Caco-2 (cell line): ENCODE measurements around the gene CEP131. TPM values are rescaled to one million over a fixed set of nuclear protein-coding genes. Genes with fewer than 3 reads are reported as not detected.

ENCODE experiments used
- BruUV-seq: library from RNA; stranded (reverse); fragments of 400-500 nt; replicated peaks from 2 replicates; lab custom pipeline; 2021; lab: Mats Ljungman, UMichigan
- CTCF ChIA-PET: fragments of 300-600 bp; sonication (Branson Sonifier 250); formaldehyde crosslinking; loops from one replicate; lab custom pipeline; 2022; ENCODE audit warnings: antibody characterized with exemption; lab: Charles Lee
- POLR2A ChIA-PET: fragments of 300-600 bp; sonication (Branson Sonifier 250); formaldehyde crosslinking; loops from one replicate; lab custom pipeline; 2022; ENCODE audit warnings: antibody characterized with exemption; lab: Charles Lee
- DNase-seq, 2 experiments: peaks; one replicate each; pipeline versions ENCODE4 v3.0.0 to v3.0.0-alpha.2; 2020 to 2022
- H3K27me3 ChIP-seq: replicated peaks from 2 replicates; pipeline ENCODE4 v1.6.0; 2011; ENCODE audit warnings: low read length; ENCODE audit not compliant: control insufficient read depth, insufficient read depth
- H3K36me3 ChIP-seq: 2 replicates; pipeline ENCODE4 v1.5.1; 2011; ENCODE audit warnings: low read length; ENCODE audit not compliant: control insufficient read depth, insufficient read depth
- H3K4me1 ChIP-seq: fragments of 250-450 bp; sonication (Bioruptor Pico); 2 replicates; pipeline ENCODE4 v1.5.1; 2020; ENCODE audit warnings: mild to moderate bottlenecking
- H3K4me3 ChIP-seq: 2 replicates; pipeline ENCODE4 v1.5.1; 2011; ENCODE audit warnings: low read depth, mild to moderate bottlenecking, control low read depth, low read length
- H3K9me3 ChIP-seq: fragments of 250-450 bp; sonication (Bioruptor Pico); 2 replicates; pipeline ENCODE4 v1.5.1; 2020; ENCODE audit warnings: mild to moderate bottlenecking, moderate library complexity
- H3K27ac Mint-ChIP-seq: one replicate; pipeline ENCODE4 v1.8.0; 2022; ENCODE audit warnings: mixed read lengths; ENCODE audit not compliant: unreplicated experiment
- H3K27me3 Mint-ChIP-seq: one replicate; pipeline ENCODE4 v1.8.0; 2022; ENCODE audit warnings: mixed read lengths; ENCODE audit not compliant: insufficient read depth, unreplicated experiment
- H3K36me3 Mint-ChIP-seq: one replicate; pipeline ENCODE4 v1.8.0; 2022; ENCODE audit warnings: mild to moderate bottlenecking, mixed read lengths; ENCODE audit not compliant: insufficient read depth, unreplicated experiment
- H3K4me1 Mint-ChIP-seq: one replicate; pipeline ENCODE4 v1.8.0; 2022; ENCODE audit warnings: low read depth, mixed read lengths; ENCODE audit not compliant: unreplicated experiment
- H3K4me3 Mint-ChIP-seq: one replicate; pipeline ENCODE4 v1.8.0; 2022; ENCODE audit warnings: mild to moderate bottlenecking, moderate library complexity, mixed read lengths; ENCODE audit not compliant: unreplicated experiment
- H3K9me3 Mint-ChIP-seq: one replicate; pipeline ENCODE4 v1.8.0; 2022; ENCODE audit warnings: mixed read lengths; ENCODE audit not compliant: unreplicated experiment
- CTCF ChIP-seq, 2 experiments: fragments of 200-600 bp in 1 of 2; IDR thresholded peaks; 1 replicate in 1 of 2; 2 replicates in 1 of 2; pipeline versions ENCODE4 v1.5.1 to v1.8.0; 2011 to 2022; ENCODE audit warnings: antibody characterized with exemption in 1 of 2, control low read depth in 1 of 2, inconsistent platforms in 1 of 2, low read depth in 1 of 2, low read length in 1 of 2, mild to moderate bottlenecking in 1 of 2, moderate library complexity in 1 of 2; ENCODE audit not compliant: insufficient read depth in 1 of 2, severe bottlenecking in 1 of 2, unreplicated experiment in 1 of 2
- intact Hi-C: fragments of 100-400 bp; cut with micrococcal nuclease; formaldehyde crosslinking; loops from one replicate; pipeline ENCODE4 v1.10.0; 2022; ENCODE audit not compliant: unreplicated experiment
- total RNA-seq: library from RNA; stranded (reverse); gene quantifications from 2 replicates; pipeline ENCODE4 v1.2.3, GENCODE V29; 2022

CEP131 gene
- total RNA-seq, 1 experiment from 2014 or later, result 28.4 TPM

GRCh38 chr17:81210868-81211267, 11.9 kb downstream of the CEP131 start:
- no peak overlapping the region for H3K4me3 Mint-ChIP-seq
- Histone ChIP-seq H3K36me3 (no peaks in the 10 kb centered on the region), H3K9me3 (no peaks in the 10 kb centered on the region), H3K4me3 (no peak overlapping the region), H3K27me3 (no peaks in the 10 kb centered on the region), H3K4me1 (no peaks in the 10 kb centered on the region)
- no peaks in the 10 kb centered on the region for H3K27me3 Mint-ChIP-seq
- no peak overlapping the region for H3K27ac Mint-ChIP-seq
- CTCF ChIA-PET, result interaction anchor here (0.5 kb wide), 1 partner anchor 113 kb away, joined by 3 read pairs; no protein-coding TSS in a partner anchor
- BruUV-seq, result no TSS peak
- no peak for DNase-seq
- intact Hi-C loops, result no loop called here
- no peaks in the 10 kb centered on the region for H3K9me3 Mint-ChIP-seq
- no peak for TF ChIP-seq CTCF (IDR thresholded peaks at IDR 0.05; ENCODE audit: insufficient read depth in 1 of 2, low read depth in 1 of 2, low read length in 1 of 2, severe bottlenecking in 1 of 2, unreplicated experiment in 1 of 2)
- POLR2A ChIA-PET, result no interaction called here
- peaks cover 7% of the 10 kb centered on the region for H3K36me3 Mint-ChIP-seq
- H3K4me1 Mint-ChIP-seq, result no peaks in the 10 kb centered on the region

- H3K9me3 Mint-ChIP-seq, result no peaks in the 10 kb centered on the region
- no peak overlapping the region for H3K27ac Mint-ChIP-seq
- Histone ChIP-seq H3K27me3 (no peaks in the 10 kb centered on the region), H3K9me3 (no peaks in the 10 kb centered on the region), H3K4me1 (no peaks in the 10 kb centered on the region), H3K36me3 (no peaks in the 10 kb centered on the region), H3K4me3 (no peak overlapping the region)
- BruUV-seq, result no TSS peak
- ChIA-PET POLR2A (no interaction called here), CTCF (no interaction called here)
- H3K36me3 Mint-ChIP-seq, result peaks cover 7% of the 10 kb centered on the region
- DNase-seq, result no peak
- intact Hi-C loops, result no loop called here
- no peak for TF ChIP-seq CTCF (IDR thresholded peaks at IDR 0.05; ENCODE audit: insufficient read depth in 1 of 2, low read depth in 1 of 2, low read length in 1 of 2, severe bottlenecking in 1 of 2, unreplicated experiment in 1 of 2)
- H3K4me1 Mint-ChIP-seq, result no peaks in the 10 kb centered on the region
- H3K27me3 Mint-ChIP-seq, result no peaks in the 10 kb centered on the region
- H3K4me3 Mint-ChIP-seq, result no peak overlapping the region
Measured at GRCh38 chr17:81210466-81210865, 12.3 kb downstream of the CEP131 start.

GRCh38 chr17:81209141-81209540, 13.6 kb downstream of the CEP131 start:
- Mint-ChIP-seq H3K4me1 (no peaks in the 10 kb centered on the region), H3K27ac (no peak overlapping the region), H3K9me3 (no peaks in the 10 kb centered on the region), H3K27me3 (no peaks in the 10 kb centered on the region), H3K4me3 (no peak overlapping the region), H3K36me3 (peaks cover 7% of the 10 kb centered on the region)
- no peak for DNase-seq
- CTCF ChIA-PET, result no interaction called here
- H3K9me3 ChIP-seq, result no peaks in the 10 kb centered on the region
- POLR2A ChIA-PET, result no interaction called here
- no peaks in the 10 kb centered on the region for H3K4me1 ChIP-seq
- no peak for TF ChIP-seq CTCF (IDR thresholded peaks at IDR 0.05; ENCODE audit: insufficient read depth in 1 of 2, low read depth in 1 of 2, low read length in 1 of 2, severe bottlenecking in 1 of 2, unreplicated experiment in 1 of 2)
- no TSS peak for BruUV-seq
- intact Hi-C loops, result no loop called here
- H3K27me3 ChIP-seq, result no peaks in the 10 kb centered on the region
- no peaks in the 10 kb centered on the region for H3K36me3 ChIP-seq
- no peak overlapping the region for H3K4me3 ChIP-seq
